Activated CD4-positive, alpha-beta T cell treated with anti-CD3 and anti-CD28 coated beads for 36 hours (primary cell): ENCODE data around the gene CDK5RAP3. TPM values are rescaled to one million over a fixed set of nuclear protein-coding genes. Genes with fewer than 3 reads are reported as not detected.
"Not testable (repeated sequence)": the region's sequence is repeated elsewhere in the genome, so short reads cannot be mapped to it uniquely, and the experiment has no call there.

Source experiments
- ATAC-seq: fragments of 200-7000 bp; cut with Tn5 transposase; one replicate; pipeline ENCODE4 v1.10.0; 2021; ENCODE audit warnings: mild to moderate bottlenecking, moderate library complexity
- CTCF ChIA-PET: fragments of 350-600 bp; sonication (Branson Sonifier 250); formaldehyde crosslinking; loops from one replicate; lab custom pipeline; 2021; ENCODE audit warnings: antibody characterized with exemption; lab: Charles Lee
- POLR2A ChIA-PET: fragments of 350-600 bp; sonication (Branson Sonifier 250); formaldehyde crosslinking; loops from one replicate; lab custom pipeline; 2021; ENCODE audit warnings: antibody characterized with exemption, inconsistent platforms; lab: Charles Lee
- DNase-seq: peaks from one replicate; pipeline ENCODE4 v3.0.0-alpha.2; 2020
- H3K27ac Mint-ChIP-seq: one replicate; pipeline ENCODE4 v1.8.0; 2021; ENCODE audit warnings: mixed read lengths
- H3K27me3 Mint-ChIP-seq: one replicate; pipeline ENCODE4 v1.8.0; 2021; ENCODE audit warnings: mixed read lengths
- H3K36me3 Mint-ChIP-seq: one replicate; pipeline ENCODE4 v1.8.0; 2021; ENCODE audit warnings: low read depth, mixed read lengths
- H3K4me1 Mint-ChIP-seq: one replicate; pipeline ENCODE4 v1.8.0; 2021; ENCODE audit warnings: mixed read lengths
- H3K4me3 Mint-ChIP-seq: one replicate; pipeline ENCODE4 v1.8.0; 2021; ENCODE audit warnings: mild to moderate bottlenecking, moderate library complexity, mixed read lengths
- H3K9me3 Mint-ChIP-seq: one replicate; pipeline ENCODE4 v1.8.0; 2021; ENCODE audit warnings: low read depth, mixed read lengths
- intact Hi-C, 2 experiments: fragments of 100-400 bp; cut with DNase I in 1 of 2; cut with micrococcal nuclease in 1 of 2; formaldehyde crosslinking; loops; one replicate each; pipeline versions ENCODE4 v1.14.2 to v1.15.1; 2022 to 2024; cut with DNase I, micrococcal nuclease
- total RNA-seq, 2 experiments: library from RNA; stranded (reverse); gene quantifications; one replicate each; pipeline ENCODE4 v1.2.3, GENCODE V29; 2021

The CDK5RAP3 gene
- total RNA-seq, 2 experiments from 2014 or later, result 147 to 156 TPM

GRCh38 chr17:48012654-48013053, 41.7 kb downstream of the CDK5RAP3 start:
- DNase-seq (no peak), ATAC-seq (no peak)
- H3K27me3 Mint-ChIP-seq, result peaks cover 37% of the 10 kb centered on the region
- H3K9me3 Mint-ChIP-seq, result no peaks in the 10 kb centered on the region
- CTCF ChIA-PET, result interaction anchor here (0.7 to 2.0 kb wide), 5 partner anchors 13 to 149 kb away, joined by 3 to 4 read pairs (median 4); no protein-coding TSS in a partner anchor
- intact Hi-C loops, result loop anchor here in 1 of 2 experiments (10.0 kb wide), 1 partner anchor 168 kb away; the partner anchor contains the start of gene SCRN2
- peaks cover 15% of the 10 kb centered on the region for H3K4me1 Mint-ChIP-seq
- peak overlapping the region; percentile 24 for H3K4me3 Mint-ChIP-seq
- POLR2A ChIA-PET, result no interaction called here
- no peak overlapping the region for H3K27ac Mint-ChIP-seq
- no peaks in the 10 kb centered on the region for H3K36me3 Mint-ChIP-seq

GRCh38 chr17:48013876-48014594, 43.1 kb downstream of the CDK5RAP3 start:
- Mint-ChIP-seq H3K27ac (no peak overlapping the region), H3K4me1 (peaks cover 16% of the 10 kb centered on the region), H3K36me3 (no peaks in the 10 kb centered on the region), H3K9me3 (no peaks in the 10 kb centered on the region), H3K4me3 (no peak overlapping the region), H3K27me3 (peaks cover 36% of the 10 kb centered on the region)
- DNase-seq, result no peak
- ChIA-PET POLR2A (interaction anchor here (0.5 kb wide), 1 partner anchor 56 kb away, joined by 4 read pairs; the partner anchor contains the start of gene PRR15L), CTCF (interaction anchor here (0.5 to 1.5 kb wide), 5 partner anchors 43 to 171 kb away, joined by 3 to 5 read pairs (median 3); partner anchors contain the start of gene CDK5RAP3)
- intact Hi-C loops, result loop anchor here in 1 of 2 experiments (10.0 kb wide), 1 partner anchor 169 kb away; the partner anchor contains the start of gene SCRN2
- no peak for ATAC-seq

GRCh38 chr17:48014595-48015111, 43.7 kb downstream of the CDK5RAP3 start:
- ChIA-PET POLR2A (interaction anchor here (0.5 to 0.8 kb wide), 2 partner anchors 57 to 119 kb away, joined by 4 read pairs; partner anchors contain the start of genes PRR15L and SP2), CTCF (interaction anchor here (0.5 to 1.5 kb wide), 5 partner anchors 19 to 73 kb away, joined by 3 to 5 read pairs (median 4); no protein-coding TSS in a partner anchor)
- DNase-seq (no peak), ATAC-seq (no peak)
- peaks cover 16% of the 10 kb centered on the region for H3K4me1 Mint-ChIP-seq
- no peaks in the 10 kb centered on the region for H3K36me3 Mint-ChIP-seq
- peaks cover 35% of the 10 kb centered on the region for H3K27me3 Mint-ChIP-seq
- H3K9me3 Mint-ChIP-seq, result no peaks in the 10 kb centered on the region
- H3K4me3 Mint-ChIP-seq, result no peak overlapping the region
- H3K27ac Mint-ChIP-seq, result no peak overlapping the region
- intact Hi-C loops, result loop anchor here in 1 of 2 experiments (10.0 kb wide), 1 partner anchor 170 kb away; the partner anchor contains the start of gene SCRN2

GRCh38 chr17:48016112-48016511, 45.2 kb downstream of the CDK5RAP3 start:
- ChIA-PET CTCF (interaction anchor here (0.5 to 0.6 kb wide), 3 partner anchors 47 to 241 kb away, joined by 3 to 4 read pairs (median 3); no protein-coding TSS in a partner anchor), POLR2A (no interaction called here)
- Mint-ChIP-seq H3K27me3 (peaks cover 33% of the 10 kb centered on the region), H3K27ac (no peak overlapping the region), H3K4me1 (peaks cover 16% of the 10 kb centered on the region), H3K36me3 (no peaks in the 10 kb centered on the region), H3K9me3 (no peaks in the 10 kb centered on the region), H3K4me3 (no peak overlapping the region)
- DNase-seq (no peak), ATAC-seq (no peak)
- intact Hi-C loops, result loop anchor here in 1 of 2 experiments (10.0 kb wide), 1 partner anchor 171 kb away; the partner anchor contains the start of gene SCRN2

- ChIA-PET CTCF (interaction anchor here (0.6 to 4.6 kb wide), 20 partner anchors 8 to 175 kb away, joined by 3 to 28 read pairs (median 4); partner anchors contain the start of genes CDK5RAP3 and PNPO), POLR2A (interaction anchor here (0.6 to 0.7 kb wide), 3 partner anchors 9 to 290 kb away, joined by 3 to 8 read pairs (median 5); no protein-coding TSS in a partner anchor)
- H3K9me3 Mint-ChIP-seq, H3K4me1 Mint-ChIP-seq, H3K4me3 Mint-ChIP-seq, DNase-seq, H3K36me3 Mint-ChIP-seq: not testable (repeated sequence)
- peak; percentile 16 for ATAC-seq
- peaks cover 29% of the 10 kb centered on the region for H3K27me3 Mint-ChIP-seq
- H3K27ac Mint-ChIP-seq, result peak overlapping the region; percentile 16
- intact Hi-C loops, result loop anchor here (1.0 to 10.0 kb wide), 2 partner anchors 68 to 173 kb away; partner anchors contain the start of gene SCRN2 (in 1 of the 2)
Measured at GRCh38 chr17:48017817-48018158, 46.9 kb downstream of the CDK5RAP3 start.

GRCh38 chr17:48021934-48022333, 51.0 kb downstream of the CDK5RAP3 start:
- ChIA-PET POLR2A (no interaction called here), CTCF (interaction anchor here (2.3 kb wide), 1 partner anchor 11 kb away, joined by 9 read pairs; no protein-coding TSS in a partner anchor)
- Mint-ChIP-seq H3K27ac (no peak overlapping the region), H3K9me3 (no peaks in the 10 kb centered on the region), H3K27me3 (peaks cover 26% of the 10 kb centered on the region), H3K36me3 (no peaks in the 10 kb centered on the region), H3K4me3 (no peak overlapping the region), H3K4me1 (peaks cover 30% of the 10 kb centered on the region)
- DNase-seq (no peak), ATAC-seq (no peak)
- intact Hi-C loops, result loop anchor here in 1 of 2 experiments (5.0 to 10.0 kb wide), 2 partner anchors 125 to 313 kb away; partner anchors contain the start of gene SP2

- peaks cover 26% of the 10 kb centered on the region for H3K4me1 Mint-ChIP-seq
- no peak for DNase-seq
- H3K27ac Mint-ChIP-seq, result no peak overlapping the region
- no peaks in the 10 kb centered on the region for H3K9me3 Mint-ChIP-seq
- no peak for ATAC-seq
- H3K36me3 Mint-ChIP-seq, result no peaks in the 10 kb centered on the region
- POLR2A ChIA-PET, result no interaction called here
- peak overlapping the region; percentile 64 for H3K4me3 Mint-ChIP-seq
- intact Hi-C loops, result loop anchor here (1.0 to 10.0 kb wide), 3 partner anchors 45 to 312 kb away; partner anchors contain the start of gene SP2 (in 1 of the 2)
- CTCF ChIA-PET, result interaction anchor here (1.4 kb wide), 1 partner anchor 24 kb away, joined by 3 read pairs; no protein-coding TSS in a partner anchor
- H3K27me3 Mint-ChIP-seq, result peaks cover 28% of the 10 kb centered on the region
Measured at GRCh38 chr17:48022901-48023300, 52.0 kb downstream of the CDK5RAP3 start.

- intact Hi-C loops, result loop anchor here (1.0 to 10.0 kb wide), 6 partner anchors 45 to 587 kb away; partner anchors contain the start of genes CDK5RAP3 (in 1 of the 2), HOXB7 (in 1 of the 2), SCRN2 (in 1 of the 2) and SP2 (in 1 of the 2)
- DNase-seq (peak; percentile 68), ATAC-seq (no peak)
- Mint-ChIP-seq H3K4me3 (peak overlapping the region; percentile 64), H3K27ac (no peak overlapping the region), H3K27me3 (peaks cover 28% of the 10 kb centered on the region), H3K36me3 (no peaks in the 10 kb centered on the region), H3K4me1 (peaks cover 26% of the 10 kb centered on the region), H3K9me3 (no peaks in the 10 kb centered on the region)
- ChIA-PET POLR2A (no interaction called here), CTCF (interaction anchor here (0.9 to 1.4 kb wide), 3 partner anchors 24 to 80 kb away, joined by 3 read pairs; partner anchors contain the start of gene CDK5RAP3)
Measured at GRCh38 chr17:48023400-48024148, 52.7 kb downstream of the CDK5RAP3 start.

- no peaks in the 10 kb centered on the region for H3K9me3 Mint-ChIP-seq
- CTCF ChIA-PET, result interaction anchor here (0.9 to 5.2 kb wide), 21 partner anchors 12 to 572 kb away, joined by 3 to 123 read pairs (median 4); partner anchors contain the start of genes CBX1, CDK5RAP3, COPZ2 and NFE2L1
- H3K27ac Mint-ChIP-seq, result peak overlapping the region; percentile 33
- DNase-seq, result peak; percentile 66
- ATAC-seq, result peak; percentile 3
- H3K4me1 Mint-ChIP-seq, result peaks cover 26% of the 10 kb centered on the region
- peak overlapping the region; percentile 77 for H3K4me3 Mint-ChIP-seq
- no peaks in the 10 kb centered on the region for H3K36me3 Mint-ChIP-seq
- peaks cover 27% of the 10 kb centered on the region for H3K27me3 Mint-ChIP-seq
- intact Hi-C loops, result loop anchor here (1.0 to 10.0 kb wide), 17 partner anchors 24 to 884 kb away; partner anchors contain the start of genes NFE2L1 (in 2 of the 2), SP2 (in 2 of the 2), ATP5MC1 (in 1 of the 2) and CBX1 (in 1 of the 2)
- POLR2A ChIA-PET, result interaction anchor here (0.9 to 1.3 kb wide), 2 partner anchors 23 to 76 kb away, joined by 3 to 6 read pairs; partner anchors contain the start of gene NFE2L1
Measured at GRCh38 chr17:48024149-48025039, 53.5 kb downstream of the CDK5RAP3 start.
